Pancreas (tissue), 10 donors: ENCODE measurements around the gene KNDC1. TPM values are rescaled to one million over a fixed set of nuclear protein-coding genes. Genes with fewer than 3 reads are reported as not detected.
"Not testable (repeated sequence)": the region's sequence is repeated elsewhere in the genome, so short reads cannot be mapped to it uniquely, and the experiment has no call there.

Source experiments
- ATAC-seq, 4 donors: fragments of 200-7000 bp; cut with Tn5 transposase; one replicate each; pipeline versions ENCODE4 v1.8.0 to v1.9.1; 2020; ENCODE audit warnings: mild to moderate bottlenecking in 4 of 4, moderate library complexity in 4 of 4
- DNase-seq, 6 donors: peaks; one replicate each; pipeline ENCODE4 v3.0.0-alpha.2; 2020
- FAIRE-seq: peaks from 2 replicates; lab custom pipeline; 2012; peaks lifted over from hg19 to GRCh38; lab: Jason Lieb, UNC
- H3K27ac ChIP-seq, 4 donors: fragments of 200-600 bp; sonication (generic); 1 replicate in 3 of 4; 2 replicates in 1 of 4; pipeline versions ENCODE4 v1.5.0 to v1.8.0; 2020
- H3K27me3 ChIP-seq, 4 donors: fragments of 200-600 bp; one replicate each; pipeline ENCODE4 v1.8.0; 2021
- H3K36me3 ChIP-seq, 3 donors: fragments of 200-600 bp; sonication (generic) in 1 of 3; one replicate each; pipeline versions ENCODE4 v1.5.0 to v1.8.0; 2020 to 2021
- H3K4me1 ChIP-seq, 3 donors: fragments of 200-600 bp; one replicate each; pipeline ENCODE4 v1.8.0; 2021
- H3K4me3 ChIP-seq, 4 donors: fragments of 200-600 bp; sonication (generic) in 2 of 4; one replicate each; pipeline versions ENCODE4 v1.5.0 to v1.8.0; 2020 to 2021
- H3K9me3 ChIP-seq, 4 donors: fragments of 200-600 bp; one replicate each; pipeline ENCODE4 v1.8.0; 2021
- CTCF ChIP-seq, 4 donors: fragments of 200-600 bp; sonication (generic) in 3 of 4; IDR thresholded peaks; one replicate each; pipeline versions ENCODE4 v1.5.0 to v1.8.0; 2021; ENCODE audit warnings: antibody characterized with exemption in 4 of 4
- WGBS, 2 donors: extraction: QIAGEN DNeasy Blood & Tissue Kit; methylation state at CpG; one replicate each; pipeline ENCODE4 v1.1.7; 2013; 5-methylcytosine and 5-hydroxymethylcytosine counted together
- intact Hi-C, 3 donors: fragments of 100-400 bp; cut with DNase I; formaldehyde crosslinking; loops; one replicate each; pipeline versions ENCODE4 v1.11.1 to v1.14.2; 2022
- polyA plus RNA-seq, 2 donors: library from polyadenylated mRNA; stranded (reverse); fragments of 200-250 nt; gene quantifications; one replicate each; pipeline ENCODE4 v1.2.3, GENCODE V29; 2013
- total RNA-seq, 6 donors: library from RNA; stranded (reverse); fragmentation: NEBNext Ultra II Directional in 4 of 6; extraction: Animal tissue kit (Norgen Biotek cat#: 25700) in 4 of 6; gene quantifications; one replicate each; pipeline versions ENCODE4 v1.2.1 to v1.2.4, GENCODE V29; 2021 to 2023
- donor health status: healthy with polysubstance abuse.
- donor health status: DM: no; HTN: no; CAD: no; lungs with moderate emphysema.
- donor health status: DM: no; HTN: no; CAD: no.
- donor health status: control.
- donor health status: control.
- donor health status: Bipolar disorder and iron deficiency.
- donor health status: DM: yes; HTN: yes; CAD: no.
- donor health status: DM: no; HTN: no; CAD: no.
- donor health status: DM: no; HTN: no; CAD: no.
- donor health status: DM: yes; HTN: yes; CAD: no.

Gene KNDC1
- total RNA-seq (under 1 TPM; 0.14 to 0.89 (median 0.61) TPM), polyA plus RNA-seq (1 to 10 TPM; 1.8 to 3.1 TPM)

GRCh38 chr10:133159950-133160825 is at the start of gene KNDC1:
Gene KNDC1 (plus strand): TSS chr10:133160219. CDS start chr10:133160468, 249 bp downstream.
- peak within 1 kb of the TSS in 3 of 4 donors; percentile 19 to 49 (median 31) for H3K4me3 ChIP-seq

GRCh38 chr10:133110609-133111275 is 49.3 kb upstream of the KNDC1 start:
- DNase-seq, result peak in 1 of 6 donors; percentile 51
- ATAC-seq, result no peak
- 50 to 72% methylated on average over 4 to 6 of the region's 6 CpGs for WGBS, 2 donors
- no peak for TF ChIP-seq CTCF (IDR thresholded peaks at IDR 0.05)
- intact Hi-C loops, result no loop called here
- no peaks in the 10 kb centered on the region for H3K27me3 ChIP-seq
- H3K9me3 ChIP-seq, result no peaks in the 10 kb centered on the region
- no peak overlapping the region for H3K4me3 ChIP-seq
- no peaks in the 10 kb centered on the region for H3K4me1 ChIP-seq
- no peaks in the 10 kb centered on the region for H3K36me3 ChIP-seq
- peak overlapping the region; percentile 22 to 67 (median 56) for H3K27ac ChIP-seq
- FAIRE-seq, result no peak

More at GRCh38 chr10:133159950-133160825, at the start of gene KNDC1:
- FAIRE-seq (no peak), DNase-seq (peak in 1 of 6 donors; percentile 65), ATAC-seq (peak; percentile 56 to 76 (median 60))
- TF ChIP-seq CTCF (IDR thresholded peaks at IDR 0.05), result no peak
- peaks cover 0 to 8% (median 3%) of the 10 kb centered on the region in 3 donors for H3K4me1 ChIP-seq
- peaks cover 0 to 4% (median 0%) of the 10 kb centered on the region in 4 donors for H3K27me3 ChIP-seq
- no peaks in the 10 kb centered on the region for H3K36me3 ChIP-seq
- H3K9me3 ChIP-seq, result no peaks in the 10 kb centered on the region
- WGBS, 2 donors, result 1% methylated on average over 42 to 108 of the region's 108 CpGs
- H3K27ac ChIP-seq, result no peak within 1 kb of the TSS
- intact Hi-C loops, result no loop called here

- FAIRE-seq, result peak; percentile 9
- H3K27me3 ChIP-seq, H3K4me3 ChIP-seq, ATAC-seq, H3K36me3 ChIP-seq, H3K27ac ChIP-seq, H3K9me3 ChIP-seq, intact Hi-C loops, H3K4me1 ChIP-seq: not testable (repeated sequence)
- whole genome bisulfite sequencing, 2 donors, result 6 to 26% methylated on average over 3 to 6 of the region's 7 CpGs
- peak in 1 of 6 donors; percentile 63 for DNase-seq
Observed at GRCh38 chr10:133111640-133112039, 48.4 kb upstream of the KNDC1 start.

GRCh38 chr10:133113146-133113830 is 46.7 kb upstream of the KNDC1 start:
- ATAC-seq (no peak), FAIRE-seq (no peak), DNase-seq (peak in 1 of 6 donors; percentile 48)
- H3K9me3 ChIP-seq, result no peaks in the 10 kb centered on the region
- 85 to 88% methylated on average over 31 of the region's 31 CpGs for WGBS, 2 donors
- no peaks in the 10 kb centered on the region for H3K36me3 ChIP-seq
- H3K27ac ChIP-seq, result no peak overlapping the region
- H3K4me3 ChIP-seq, result no peak overlapping the region
- TF ChIP-seq CTCF (IDR thresholded peaks at IDR 0.05), result no peak
- intact Hi-C loops, result no loop called here
- no peaks in the 10 kb centered on the region for H3K4me1 ChIP-seq
- no peaks in the 10 kb centered on the region for H3K27me3 ChIP-seq

- DNase-seq (peak in 1 of 6 donors; percentile 48), FAIRE-seq (no peak), ATAC-seq (no peak)
- TF ChIP-seq CTCF (IDR thresholded peaks at IDR 0.05), result no peak
- Histone ChIP-seq H3K4me3 (no peak overlapping the region), H3K9me3 (no peaks in the 10 kb centered on the region), H3K27ac (no peak overlapping the region), H3K4me1 (no peaks in the 10 kb centered on the region), H3K27me3 (no peaks in the 10 kb centered on the region), H3K36me3 (no peaks in the 10 kb centered on the region)
- WGBS, 2 donors, result 69 to 78% methylated on average over 12 of the region's 12 CpGs
- intact Hi-C loops, result no loop called here
Observed at GRCh38 chr10:133113847-133114246, 46.2 kb upstream of the KNDC1 start.
